ENCODE measurements around the gene SLC7A10. TPM values are rescaled to one million over a fixed set of nuclear protein-coding genes. Genes with fewer than 3 reads are reported as not detected.

SLC7A10 gene
- total and polyA plus RNA-seq, 4 donors: 0.63 TPM; not detected in 3

GRCh38 chr19:33257828-33258227 lies 32.2 kb upstream of the SLC7A10 start:
- 92 to 99% methylated on average over 2 of the region's 2 CpGs for WGBS, 2 donors
- intact Hi-C loops (cut with DNase I): loop anchor here in 1 of 2 donors (2.0 kb wide), 1 partner anchor 63 kb away; no protein-coding TSS in a partner anchor

GRCh38 chr19:33256261-33256660 lies 30.6 kb upstream of the SLC7A10 start:
- Histone ChIP-seq H3K36me3 (ENCODE audit: control insufficient read depth in 1 of 2, insufficient read depth in 2 of 2, low read length in 1 of 2) (no peaks in the 10 kb centered on the region), H3K9me3 (ENCODE audit: control insufficient read depth, low read length) (no peaks in the 10 kb centered on the region), H3K27me3 (ENCODE audit: control insufficient read depth in 1 of 2, insufficient read depth in 2 of 2, low read length in 1 of 2) (no peaks in the 10 kb centered on the region), H3K4me3 (ENCODE audit: low read length in 2 of 2) (no peak overlapping the region), H3K27ac (ENCODE audit: low read depth in 1 of 2, low read length in 2 of 2) (no peak overlapping the region), H3K4me1 (ENCODE audit: control insufficient read depth in 1 of 2, insufficient read depth in 2 of 2, low read length in 2 of 2) (no peaks in the 10 kb centered on the region)
- intact Hi-C loops (cut with DNase I): loop anchor here in 1 of 2 donors (2.0 kb wide), 1 partner anchor 65 kb away; no protein-coding TSS in a partner anchor
- DNase-seq (no peak), ATAC-seq (ENCODE audit: low FRiP score) (no peak)
- 30 to 41% methylated on average over 7 of the region's 7 CpGs for WGBS, 2 donors

More at GRCh38 chr19:33257828-33258227, 32.2 kb upstream of the SLC7A10 start:
- Histone ChIP-seq H3K36me3 (ENCODE audit: control insufficient read depth in 1 of 2, insufficient read depth in 2 of 2, low read length in 1 of 2) (no peaks in the 10 kb centered on the region), H3K9me3 (ENCODE audit: control insufficient read depth, low read length) (no peaks in the 10 kb centered on the region), H3K27ac (ENCODE audit: low read depth in 1 of 2, low read length in 2 of 2) (no peak overlapping the region), H3K4me3 (ENCODE audit: low read length in 2 of 2) (no peak overlapping the region), H3K27me3 (ENCODE audit: control insufficient read depth in 1 of 2, insufficient read depth in 2 of 2, low read length in 1 of 2) (no peaks in the 10 kb centered on the region), H3K4me1 (ENCODE audit: control insufficient read depth in 1 of 2, insufficient read depth in 2 of 2, low read length in 2 of 2) (no peaks in the 10 kb centered on the region)
- no peak for ATAC-seq (ENCODE audit: low FRiP score)
- no peak for DNase-seq

- no peak overlapping the region for H3K27ac ChIP-seq (ENCODE audit: low read depth in 1 of 2, low read length in 2 of 2)
- no peaks in the 10 kb centered on the region for H3K9me3 ChIP-seq (ENCODE audit: control insufficient read depth, low read length)
- H3K4me3 ChIP-seq (ENCODE audit: low read length in 2 of 2): no peak overlapping the region
- ATAC-seq (ENCODE audit: low FRiP score) (no peak), DNase-seq (no peak)
- H3K4me1 ChIP-seq (ENCODE audit: control insufficient read depth in 1 of 2, insufficient read depth in 2 of 2, low read length in 2 of 2): no peaks in the 10 kb centered on the region
- WGBS, 2 donors: 84 to 87% methylated on average over 7 of the region's 7 CpGs
- H3K36me3 ChIP-seq (ENCODE audit: control insufficient read depth in 1 of 2, insufficient read depth in 2 of 2, low read length in 1 of 2): no peaks in the 10 kb centered on the region
- intact Hi-C loops (cut with DNase I): loop anchor here in 1 of 2 donors (2.0 kb wide), 1 partner anchor 65 kb away; no protein-coding TSS in a partner anchor
- no peaks in the 10 kb centered on the region for H3K27me3 ChIP-seq (ENCODE audit: control insufficient read depth in 1 of 2, insufficient read depth in 2 of 2, low read length in 1 of 2)
Measured at GRCh38 chr19:33255781-33256180, 30.1 kb upstream of the SLC7A10 start.

- DNase-seq (no peak), ATAC-seq (ENCODE audit: low FRiP score) (no peak)
- 62 to 65% methylated on average over 13 of the region's 13 CpGs for WGBS, 2 donors
- Histone ChIP-seq H3K4me3 (ENCODE audit: low read length in 2 of 2) (no peak overlapping the region), H3K27me3 (ENCODE audit: control insufficient read depth in 1 of 2, insufficient read depth in 2 of 2, low read length in 1 of 2) (no peaks in the 10 kb centered on the region), H3K9me3 (ENCODE audit: control insufficient read depth, low read length) (no peaks in the 10 kb centered on the region), H3K27ac (ENCODE audit: low read depth in 1 of 2, low read length in 2 of 2) (no peak overlapping the region), H3K4me1 (ENCODE audit: control insufficient read depth in 1 of 2, insufficient read depth in 2 of 2, low read length in 2 of 2) (no peaks in the 10 kb centered on the region), H3K36me3 (ENCODE audit: control insufficient read depth in 1 of 2, insufficient read depth in 2 of 2, low read length in 1 of 2) (no peaks in the 10 kb centered on the region)
- intact Hi-C loops (cut with DNase I): no loop called here
Measured at GRCh38 chr19:33254245-33254824, 28.7 kb upstream of the SLC7A10 start.

GRCh38 chr19:33252971-33253370 lies 27.3 kb upstream of the SLC7A10 start:
- DNase-seq (peak in 1 of 2 donors; percentile 74), ATAC-seq (ENCODE audit: low FRiP score) (no peak)
- Histone ChIP-seq H3K9me3 (ENCODE audit: control insufficient read depth, low read length) (no peaks in the 10 kb centered on the region), H3K4me3 (ENCODE audit: low read length in 2 of 2) (no peak overlapping the region), H3K27ac (ENCODE audit: low read depth in 1 of 2, low read length in 2 of 2) (no peak overlapping the region), H3K4me1 (ENCODE audit: control insufficient read depth in 1 of 2, insufficient read depth in 2 of 2, low read length in 2 of 2) (no peaks in the 10 kb centered on the region), H3K36me3 (ENCODE audit: control insufficient read depth in 1 of 2, insufficient read depth in 2 of 2, low read length in 1 of 2) (no peaks in the 10 kb centered on the region), H3K27me3 (ENCODE audit: control insufficient read depth in 1 of 2, insufficient read depth in 2 of 2, low read length in 1 of 2) (no peaks in the 10 kb centered on the region)
- intact Hi-C loops (cut with DNase I): no loop called here
- 66 to 76% methylated on average over 7 to 8 of the region's 8 CpGs for WGBS, 2 donors

GRCh38 chr19:33252418-33252962 lies 26.8 kb upstream of the SLC7A10 start:
- 88 to 91% methylated on average over 4 of the region's 4 CpGs for WGBS, 2 donors
- H3K36me3 ChIP-seq (ENCODE audit: control insufficient read depth in 1 of 2, insufficient read depth in 2 of 2, low read length in 1 of 2): no peaks in the 10 kb centered on the region
- ATAC-seq (ENCODE audit: low FRiP score) (no peak), DNase-seq (peak in 1 of 2 donors; percentile 6)
- no peaks in the 10 kb centered on the region for H3K9me3 ChIP-seq (ENCODE audit: control insufficient read depth, low read length)
- intact Hi-C loops (cut with DNase I): no loop called here
- H3K4me3 ChIP-seq (ENCODE audit: low read length in 2 of 2): no peak overlapping the region
- no peaks in the 10 kb centered on the region for H3K27me3 ChIP-seq (ENCODE audit: control insufficient read depth in 1 of 2, insufficient read depth in 2 of 2, low read length in 1 of 2)
- H3K27ac ChIP-seq (ENCODE audit: low read depth in 1 of 2, low read length in 2 of 2): no peak overlapping the region
- no peaks in the 10 kb centered on the region for H3K4me1 ChIP-seq (ENCODE audit: control insufficient read depth in 1 of 2, insufficient read depth in 2 of 2, low read length in 2 of 2)

GRCh38 chr19:33251526-33252090 lies 26.0 kb upstream of the SLC7A10 start:
- 68 to 76% methylated on average over 17 of the region's 17 CpGs for WGBS, 2 donors
- DNase-seq: peak in 1 of 2 donors; percentile 34
- no peaks in the 10 kb centered on the region for H3K9me3 ChIP-seq (ENCODE audit: control insufficient read depth, low read length)

GRCh38 chr19:33251076-33251475 lies 25.4 kb upstream of the SLC7A10 start:
- no peak overlapping the region for H3K4me3 ChIP-seq (ENCODE audit: low read length in 2 of 2)
- H3K4me1 ChIP-seq (ENCODE audit: control insufficient read depth in 1 of 2, insufficient read depth in 2 of 2, low read length in 2 of 2): no peaks in the 10 kb centered on the region
- no peaks in the 10 kb centered on the region for H3K36me3 ChIP-seq (ENCODE audit: control insufficient read depth in 1 of 2, insufficient read depth in 2 of 2, low read length in 1 of 2)
- H3K9me3 ChIP-seq (ENCODE audit: control insufficient read depth, low read length): no peaks in the 10 kb centered on the region
- intact Hi-C loops (cut with DNase I): no loop called here
- no peaks in the 10 kb centered on the region for H3K27me3 ChIP-seq (ENCODE audit: control insufficient read depth in 1 of 2, insufficient read depth in 2 of 2, low read length in 1 of 2)
- 44 to 50% methylated on average over 12 of the region's 12 CpGs for WGBS, 2 donors
- no peak overlapping the region for H3K27ac ChIP-seq (ENCODE audit: low read depth in 1 of 2, low read length in 2 of 2)
- no peak for ATAC-seq (ENCODE audit: low FRiP score)
- DNase-seq: peak in 1 of 2 donors; percentile 15

More at GRCh38 chr19:33251526-33252090, 26.0 kb upstream of the SLC7A10 start:
- H3K27me3 ChIP-seq (ENCODE audit: control insufficient read depth in 1 of 2, insufficient read depth in 2 of 2, low read length in 1 of 2): no peaks in the 10 kb centered on the region
- H3K4me1 ChIP-seq (ENCODE audit: control insufficient read depth in 1 of 2, insufficient read depth in 2 of 2, low read length in 2 of 2): no peaks in the 10 kb centered on the region
- H3K36me3 ChIP-seq (ENCODE audit: control insufficient read depth in 1 of 2, insufficient read depth in 2 of 2, low read length in 1 of 2): no peaks in the 10 kb centered on the region
- intact Hi-C loops (cut with DNase I): no loop called here
- ATAC-seq (ENCODE audit: low FRiP score): no peak
- H3K4me3 ChIP-seq (ENCODE audit: low read length in 2 of 2): no peak overlapping the region
- H3K27ac ChIP-seq (ENCODE audit: low read depth in 1 of 2, low read length in 2 of 2): no peak overlapping the region

- ATAC-seq (ENCODE audit: low FRiP score) (no peak), DNase-seq (no peak)
- Histone ChIP-seq H3K36me3 (ENCODE audit: control insufficient read depth in 1 of 2, insufficient read depth in 2 of 2, low read length in 1 of 2) (no peaks in the 10 kb centered on the region), H3K27me3 (ENCODE audit: control insufficient read depth in 1 of 2, insufficient read depth in 2 of 2, low read length in 1 of 2) (no peaks in the 10 kb centered on the region), H3K4me3 (ENCODE audit: low read length in 2 of 2) (no peak overlapping the region), H3K27ac (ENCODE audit: low read depth in 1 of 2, low read length in 2 of 2) (no peak overlapping the region), H3K9me3 (ENCODE audit: control insufficient read depth, low read length) (no peaks in the 10 kb centered on the region), H3K4me1 (ENCODE audit: control insufficient read depth in 1 of 2, insufficient read depth in 2 of 2, low read length in 2 of 2) (no peaks in the 10 kb centered on the region)
- intact Hi-C loops (cut with DNase I): no loop called here
- 88 to 93% methylated on average over 1 of the region's 1 CpG for WGBS, 2 donors
Measured at GRCh38 chr19:33250500-33250899, 24.9 kb upstream of the SLC7A10 start.
